NCI-H526 treated with DMSO at 0.1 percent for 48 hours (cell line): ENCODE measurements around the gene CSAG1.
"Not testable (repeated sequence)": the region's sequence is repeated elsewhere in the genome, so short reads cannot be mapped to it uniquely, and the experiment has no call there.

Experiments
- DNase-seq: peaks from one replicate; lab custom pipeline; 2025; lab: John Stamatoyannopoulos, UW

Gene CSAG1

GRCh38 chrX:152733261-152733975 lies at the start of gene CSAG1, which contains the start of gene MAGEA12:
Gene CSAG1, minus strand, starts transcription at chrX:152733721. Its CDS starts 1,261 bp downstream, at chrX:152732460.
Gene MAGEA12, plus strand, starts transcription at chrX:152733757. Its CDS starts 2,405 bp downstream, at chrX:152736162.
- DNase-seq, result no peak

DNA sequence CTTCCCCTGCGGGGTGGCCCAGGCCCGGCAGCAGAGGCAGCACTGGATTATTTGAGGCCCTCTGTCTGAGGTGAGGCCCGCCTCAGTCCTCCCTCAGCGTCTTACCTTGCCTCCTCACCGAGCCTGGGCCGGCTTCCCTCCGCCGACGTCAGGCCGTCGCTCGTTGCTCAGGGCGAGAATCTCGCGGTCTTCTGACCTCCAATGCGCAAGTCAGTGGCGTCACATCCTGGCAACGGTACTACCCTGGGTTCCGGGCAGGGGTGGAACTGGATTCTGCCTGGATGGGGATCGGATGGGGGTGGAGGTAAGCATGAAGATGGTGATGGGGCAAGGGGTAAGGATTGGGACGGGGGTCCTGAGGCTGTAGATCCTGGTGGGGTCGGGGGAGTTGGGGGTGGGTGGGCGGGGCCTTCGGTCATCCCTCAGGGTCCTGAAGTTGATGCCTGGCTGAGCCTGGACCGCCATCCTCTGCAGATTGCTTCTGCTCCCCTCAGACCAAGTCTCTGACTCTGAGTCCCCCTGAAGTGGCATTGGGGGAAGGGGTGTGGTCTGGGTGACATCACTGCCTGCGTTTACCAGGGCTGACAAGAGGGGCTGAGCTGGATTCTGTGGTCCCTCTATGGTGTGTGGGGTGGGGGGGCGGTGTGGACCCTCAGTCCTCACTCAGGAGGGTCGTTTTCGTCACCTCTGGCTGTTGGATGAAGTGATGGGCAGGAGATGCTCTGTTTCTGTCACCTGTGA lies 36.2 kb upstream of the CSAG1 start, which contains the start of gene MAGEA6:
Gene MAGEA6 (minus strand): TSS at position 141 of the 741 bp plus-strand sequence. CDS start 2,039 bp downstream, outside the sequence.
- not testable (repeated sequence) for DNase-seq

DNA sequence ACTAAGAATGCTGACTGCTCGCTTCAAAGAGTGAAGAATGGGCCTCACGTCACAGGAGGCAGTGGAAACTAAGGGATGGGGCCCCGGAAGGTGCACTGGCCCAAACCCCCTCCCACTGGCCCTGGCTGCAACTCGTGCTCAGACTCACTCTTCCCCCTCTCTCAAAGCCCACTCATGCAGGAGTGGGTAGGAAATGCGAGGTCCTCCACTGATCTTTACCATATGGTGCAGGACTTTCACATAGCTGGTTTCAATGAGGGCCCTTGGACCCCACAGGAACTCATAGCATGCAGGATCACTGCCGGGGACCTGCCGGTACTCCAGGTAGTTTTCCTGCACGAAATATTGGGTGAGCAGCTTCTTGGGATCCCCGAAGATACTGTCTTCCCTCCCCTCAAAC lies 33.0 kb upstream of the CSAG1 start:
- DNase-seq, result not testable (repeated sequence)

DNA sequence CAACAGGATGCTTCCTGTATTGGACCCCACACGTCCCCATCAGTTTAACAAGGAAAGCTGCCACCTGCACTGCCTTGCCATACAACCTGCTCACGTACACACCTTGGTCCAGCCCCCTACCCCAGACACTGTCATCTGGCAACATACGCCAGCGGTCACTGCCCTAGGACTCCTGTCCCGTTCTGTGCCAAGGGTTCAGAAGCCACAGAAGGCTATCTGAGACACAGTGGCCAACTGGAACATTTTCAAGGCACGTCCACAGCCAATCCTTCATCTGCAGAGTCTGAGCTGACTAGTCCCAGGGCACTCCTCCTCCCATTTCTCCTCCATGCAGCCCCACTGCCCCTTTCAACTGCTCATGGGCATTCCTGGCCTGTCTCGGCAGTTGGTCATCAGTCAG lies 28.1 kb upstream of the CSAG1 start:
- not testable (repeated sequence) for DNase-seq

DNA sequence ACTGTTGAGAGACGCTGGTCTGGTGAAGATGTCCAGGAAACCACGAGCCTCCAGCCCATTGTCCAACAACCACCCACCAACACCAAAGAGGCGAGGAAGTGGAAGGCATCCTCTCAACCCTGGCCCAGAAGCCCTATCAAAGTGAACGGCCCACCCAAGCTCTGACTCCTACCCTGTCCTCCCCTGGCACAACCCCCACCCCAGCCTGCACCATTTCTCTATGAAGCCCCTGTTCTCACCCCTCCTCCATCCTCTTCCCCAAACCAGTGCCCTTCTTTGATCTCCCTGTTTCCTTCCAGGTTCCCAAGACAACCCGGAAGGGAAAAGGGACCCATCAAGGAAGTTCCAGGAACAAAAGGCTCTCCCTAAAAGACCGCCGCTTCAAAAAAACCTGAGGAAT lies 26.0 kb upstream of the CSAG1 start:
- not testable (repeated sequence) for DNase-seq

DNA sequence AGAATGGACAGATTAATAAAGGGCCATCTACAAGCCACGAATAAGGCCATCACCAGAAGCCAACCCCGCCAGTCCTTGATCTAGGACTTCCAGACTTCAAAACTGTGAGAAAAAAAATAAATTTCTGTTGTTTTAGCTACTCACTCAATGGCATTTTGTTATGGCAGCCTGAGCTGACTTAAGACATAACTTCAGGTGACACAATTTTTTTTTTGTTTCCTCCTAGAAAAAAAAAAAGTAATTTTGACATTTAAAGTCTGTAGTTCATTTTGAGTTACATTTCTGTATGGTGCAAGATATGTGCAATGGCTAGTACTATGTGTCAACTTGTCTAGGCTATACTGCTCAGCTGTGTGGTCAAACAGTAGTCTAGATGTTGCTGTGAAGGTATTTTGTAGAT lies 25.4 kb upstream of the CSAG1 start, which contains the start of gene CSAG3:
Gene CSAG3 (plus strand): TSS at position 301 of the 400 bp plus-strand sequence.
- not testable (repeated sequence) for DNase-seq

- not testable (repeated sequence) for DNase-seq
Observed at GRCh38 chrX:152754871-152755270, 21.4 kb upstream of the CSAG1 start.

- DNase-seq, result not testable (repeated sequence)
Observed at GRCh38 chrX:152753686-152754650, 20.4 kb upstream of the CSAG1 start, which contains the start of gene MAGEA2. Gene MAGEA2, minus strand, starts transcription at chrX:152753842. Its CDS starts 2,479 bp downstream, at chrX:152751363.

- no peak for DNase-seq
Observed at GRCh38 chrX:152738560-152738959, 5.0 kb upstream of the CSAG1 start.

GRCh38 chrX:152736528-152736927 lies 3.0 kb upstream of the CSAG1 start:
- DNase-seq, result not testable (repeated sequence)

DNA sequence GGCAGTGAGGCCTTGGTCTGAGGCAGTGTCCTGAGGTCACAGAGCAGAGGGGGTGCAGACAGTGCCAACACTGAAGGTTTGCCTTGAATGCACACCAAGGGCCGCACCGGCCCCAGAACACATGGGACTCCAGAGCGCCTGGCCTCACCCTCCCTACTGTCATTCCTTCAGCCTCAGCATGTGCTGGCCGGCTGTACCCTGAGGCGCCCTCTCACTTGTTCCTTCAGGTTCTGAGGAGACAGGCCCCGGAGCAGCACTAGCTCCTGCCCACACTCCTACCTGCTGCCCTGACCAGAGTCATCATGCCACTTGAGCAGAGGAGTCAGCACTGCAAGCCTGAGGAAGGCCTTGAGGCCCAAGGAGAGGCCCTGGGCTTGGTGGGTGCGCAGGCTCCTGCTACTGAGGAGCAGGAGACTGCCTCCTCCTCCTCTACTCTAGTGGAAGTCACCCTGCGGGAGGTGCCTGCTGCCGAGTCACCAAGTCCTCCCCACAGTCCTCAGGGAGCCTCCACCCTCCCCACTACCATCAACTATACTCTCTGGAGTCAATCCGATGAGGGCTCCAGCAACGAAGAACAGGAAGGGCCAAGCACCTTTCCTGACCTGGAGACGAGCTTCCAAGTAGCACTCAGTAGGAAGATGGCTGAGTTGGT lies 2.5 kb upstream of the CSAG1 start:
- no peak for DNase-seq

GRCh38 chrX:152735101-152735500 lies 1.6 kb upstream of the CSAG1 start:
- DNase-seq, result no peak

GRCh38 chrX:152734143-152734858 lies 780 bp upstream of the CSAG1 start:
- not testable (repeated sequence) for DNase-seq

DNA sequence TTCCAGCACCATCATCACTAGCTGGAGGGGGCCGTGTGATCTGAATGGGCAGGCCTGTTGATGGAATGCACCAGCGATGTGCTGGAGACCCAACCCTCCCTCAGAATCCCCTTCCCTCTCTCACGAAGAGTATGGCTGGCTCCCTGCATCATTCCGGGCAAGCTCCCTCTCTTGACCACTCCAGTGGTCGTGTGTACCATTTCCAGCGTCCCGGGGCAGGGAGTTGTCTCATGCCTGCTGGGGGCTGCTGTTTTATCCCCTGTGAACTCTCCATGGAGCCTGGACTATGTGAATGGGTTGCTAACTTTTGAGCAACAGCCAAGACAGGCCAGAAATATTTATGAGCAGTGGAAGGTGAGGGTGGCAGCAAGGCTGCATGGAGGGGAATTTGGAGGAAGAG lies 8.1 kb downstream of the CSAG1 start:
- no peak for DNase-seq

- DNase-seq, result not testable (repeated sequence)
Observed at GRCh38 chrX:152713815-152714787, 19.4 kb downstream of the CSAG1 start, which contains the start of gene MAGEA2B. Gene MAGEA2B, plus strand, starts transcription at chrX:152714628. Its CDS starts 2,479 bp downstream, at chrX:152717107.

DNA sequence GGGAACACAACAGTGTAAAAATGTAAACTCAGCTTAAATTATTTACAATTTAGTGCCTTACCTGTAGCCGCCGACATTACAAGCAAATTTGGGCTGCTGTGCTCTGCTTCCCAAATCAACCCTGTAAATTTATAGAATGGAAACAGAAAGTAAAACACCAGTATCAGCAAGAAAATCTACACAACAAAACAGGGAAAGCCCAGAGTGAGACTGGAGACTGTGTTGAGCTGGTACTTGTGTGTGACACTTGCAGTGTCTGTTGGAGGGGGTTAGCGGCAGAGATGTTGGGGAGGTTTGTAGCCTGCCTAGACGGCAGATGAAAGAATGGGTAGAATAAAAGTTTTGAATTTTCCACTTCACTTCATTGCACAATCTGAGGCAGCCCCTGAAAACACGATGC lies 20.3 kb downstream of the CSAG1 start:
- not testable (repeated sequence) for DNase-seq

DNA sequence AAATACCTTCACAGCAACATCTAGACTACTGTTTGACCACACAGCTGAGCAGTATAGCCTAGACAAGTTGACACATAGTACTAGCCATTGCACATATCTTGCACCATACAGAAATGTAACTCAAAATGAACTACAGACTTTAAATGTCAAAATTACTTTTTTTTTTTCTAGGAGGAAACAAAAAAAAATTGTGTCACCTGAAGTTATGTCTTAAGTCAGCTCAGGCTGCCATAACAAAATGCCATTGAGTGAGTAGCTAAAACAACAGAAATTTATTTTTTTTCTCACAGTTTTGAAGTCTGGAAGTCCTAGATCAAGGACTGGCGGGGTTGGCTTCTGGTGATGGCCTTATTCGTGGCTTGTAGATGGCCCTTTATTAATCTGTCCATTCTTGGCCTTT lies 24.3 kb downstream of the CSAG1 start, which contains the start of gene CSAG2:
Gene CSAG2 (minus strand): TSS at position 101 of the 400 bp plus-strand sequence. CDS start 161 bp downstream, outside the sequence.
- not testable (repeated sequence) for DNase-seq

DNA sequence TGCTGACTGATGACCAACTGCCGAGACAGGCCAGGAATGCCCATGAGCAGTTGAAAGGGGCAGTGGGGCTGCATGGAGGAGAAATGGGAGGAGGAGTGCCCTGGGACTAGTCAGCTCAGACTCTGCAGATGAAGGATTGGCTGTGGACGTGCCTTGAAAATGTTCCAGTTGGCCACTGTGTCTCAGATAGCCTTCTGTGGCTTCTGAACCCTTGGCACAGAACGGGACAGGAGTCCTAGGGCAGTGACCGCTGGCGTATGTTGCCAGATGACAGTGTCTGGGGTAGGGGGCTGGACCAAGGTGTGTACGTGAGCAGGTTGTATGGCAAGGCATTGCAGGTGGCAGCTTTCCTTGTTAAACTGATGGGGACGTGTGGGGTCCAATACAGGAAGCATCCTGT lies 27.0 kb downstream of the CSAG1 start:
- not testable (repeated sequence) for DNase-seq

- DNase-seq, result not testable (repeated sequence)
Observed at GRCh38 chrX:152700390-152700789, 33.1 kb downstream of the CSAG1 start.
